GM23248 (cell line): ENCODE measurements around the gene GPC4. TPM values are rescaled to one million over a fixed set of nuclear protein-coding genes. Genes with fewer than 3 reads are reported as not detected.
"Not testable (repeated sequence)": the region's sequence is repeated elsewhere in the genome, so short reads cannot be mapped to it uniquely, and the experiment has no call there.

Experiments used
- DNase-seq: peaks from one replicate; pipeline ENCODE4 v3.0.0-alpha.2; 2015
- H2AFZ ChIP-seq: fragments of 200-600 bp; sonication (generic); 2 replicates; pipeline ENCODE4 v1.6.1; 2016; ENCODE audit warnings: antibody characterized with exemption
- H3F3A ChIP-seq: fragments of 200-600 bp; sonication (generic); 2 replicates; pipeline ENCODE4 v1.6.1; 2016; ENCODE audit warnings: mild to moderate bottlenecking, antibody characterized with exemption, mixed run types; ENCODE audit not compliant: insufficient read depth
- H3K27ac ChIP-seq: fragments of 200-600 bp; sonication (generic); 2 replicates; pipeline ENCODE4 v1.5.1; 2016; ENCODE audit warnings: mild to moderate bottlenecking
- H3K27me3 ChIP-seq: fragments of 200-600 bp; sonication (generic); replicated peaks from 2 replicates; pipeline ENCODE4 v1.6.1; 2016; ENCODE audit warnings: mild to moderate bottlenecking; ENCODE audit not compliant: insufficient read depth
- H3K36me3 ChIP-seq: fragments of 200-600 bp; sonication (generic); 2 replicates; pipeline ENCODE4 v1.6.1; 2016; ENCODE audit warnings: low read depth, mild to moderate bottlenecking
- H3K4me1 ChIP-seq: fragments of 200-600 bp; sonication (generic); 2 replicates; pipeline ENCODE4 v1.6.1; 2016; ENCODE audit warnings: mild to moderate bottlenecking; ENCODE audit not compliant: insufficient read depth
- H3K4me2 ChIP-seq: fragments of 200-600 bp; sonication (generic); one replicate; pipeline ENCODE4 v1.6.1; 2016; ENCODE audit warnings: mild to moderate bottlenecking; ENCODE audit not compliant: unreplicated experiment
- H3K4me3 ChIP-seq: fragments of 200-600 bp; sonication (generic); 2 replicates; pipeline ENCODE4 v1.5.1; 2016; ENCODE audit warnings: mild to moderate bottlenecking
- H3K79me2 ChIP-seq: fragments of 200-600 bp; sonication (generic); 2 replicates; pipeline ENCODE4 v1.6.1; 2016; ENCODE audit warnings: mild to moderate bottlenecking; ENCODE audit not compliant: insufficient read depth
- H3K9ac ChIP-seq: fragments of 200-600 bp; sonication (generic); 2 replicates; pipeline ENCODE4 v1.6.1; 2016; ENCODE audit warnings: mild to moderate bottlenecking
- H3K9me2 ChIP-seq: fragments of 200-600 bp; sonication (generic); 2 replicates; pipeline ENCODE4 v1.6.1; 2016; ENCODE audit warnings: mixed run types, mild to moderate bottlenecking, moderate library complexity; ENCODE audit not compliant: insufficient read depth
- H3K9me3 ChIP-seq: fragments of 200-600 bp; sonication (generic); one replicate; pipeline ENCODE4 v1.6.1; 2017; ENCODE audit warnings: low read depth
- H4K20me1 ChIP-seq: fragments of 200-600 bp; sonication (generic); 2 replicates; pipeline ENCODE4 v1.6.0; 2016; ENCODE audit not compliant: insufficient read depth
- EZH2 ChIP-seq: fragments of 200-600 bp; sonication (generic); IDR thresholded peaks from 2 replicates; pipeline ENCODE4 v1.6.1; 2018; ENCODE audit warnings: antibody characterized with exemption, mild to moderate bottlenecking; ENCODE audit not compliant: insufficient read depth, poor library complexity, severe bottlenecking
- EZH2phosphoT487 ChIP-seq: fragments of 200-600 bp; sonication (generic); IDR thresholded peaks from 2 replicates; pipeline ENCODE4 v1.6.1; 2018; ENCODE audit warnings: antibody characterized with exemption, moderate library complexity, mild to moderate bottlenecking, low read depth; ENCODE audit not compliant: insufficient read depth
- WGBS, 2 experiments: methylation state at CpG; one replicate each; pipeline ENCODE4 v1.1.6; 2015 to 2017; ENCODE audit warnings: low lambda C conversion rate in 2 of 2, low coverage in 1 of 2; ENCODE audit errors: missing lambda C conversion rate in 2 of 2; 5-methylcytosine and 5-hydroxymethylcytosine counted together
- in situ Hi-C: fragments of 300-500 bp; cut with MboI; formaldehyde crosslinking; loops from 2 replicates; pipeline ENCODE4 v1.15.0; 2020
- polyA plus RNA-seq: library from polyadenylated mRNA; unstranded; fragments of >200 nt; fragmentation: Nextera tagmentation; extraction: Ambion mirVana; gene quantifications from 2 replicates; pipeline ENCODE4 v1.2.1, GENCODE V29; 2016
- total RNA-seq: library from RNA; depleted of rRNA; stranded (reverse); fragments of >200 nt; shearing (Covaris generic); gene quantifications from 2 replicates; pipeline ENCODE4 v1.2.3, GENCODE V29; 2014

The GPC4 gene
- total and polyA plus RNA-seq, 2 experiments from 2014 or later: 1.9 to 6.4 TPM

GRCh38 chrX:133294126-133294525 is 121.2 kb downstream of the GPC4 start:
- TF ChIP-seq EZH2 (no peak), EZH2phosphoT487 (no peak)
- in situ Hi-C loops: no loop called here
- H3K27me3 ChIP-seq: no peaks in the 10 kb centered on the region
- 0 out of 2 replicates have a peak, but pooled peaks cover 7% of the 10 kb centered on the region for H3F3A ChIP-seq
- H3K27ac ChIP-seq: no peak overlapping the region
- H3K36me3 ChIP-seq: no peaks in the 10 kb centered on the region
- 50% methylated on average over 1 of the region's 1 CpG for WGBS, 2 experiments
- no peak overlapping the region for H3K4me3 ChIP-seq
- H3K9me3 ChIP-seq: no peaks in the 10 kb centered on the region
- peak; percentile 22 for DNase-seq
- H2AFZ ChIP-seq: no peak overlapping the region
- H3K4me2 ChIP-seq: no peak overlapping the region
- H3K4me1 ChIP-seq: peaks cover 14% of the 10 kb centered on the region
- H3K9ac ChIP-seq: no peak overlapping the region
- H3K9me2 ChIP-seq: no peaks in the 10 kb centered on the region
- no peaks in the 10 kb centered on the region for H4K20me1 ChIP-seq
- H3K79me2 ChIP-seq: no peaks in the 10 kb centered on the region

- 0 out of 2 replicates have a peak, but pooled peaks cover 4% of the 10 kb centered on the region for H3K4me1 ChIP-seq
- H3K9me3 ChIP-seq: no peaks in the 10 kb centered on the region
- in situ Hi-C loops: no loop called here
- H4K20me1 ChIP-seq: no peaks in the 10 kb centered on the region
- no peak overlapping the region for H3K27ac ChIP-seq
- no peak overlapping the region for H3K9ac ChIP-seq
- peak; percentile 80 for DNase-seq
- no peak for TF ChIP-seq EZH2phosphoT487
- no peak for TF ChIP-seq EZH2
- no peaks in the 10 kb centered on the region for H3K36me3 ChIP-seq
- no peak overlapping the region for H3K4me2 ChIP-seq
- no peak overlapping the region for H3K4me3 ChIP-seq
- no peaks in the 10 kb centered on the region for H3K27me3 ChIP-seq
- 8 to 26% methylated on average over 3 to 4 of the region's 4 CpGs for WGBS, 2 experiments
- H3K9me2 ChIP-seq: no peaks in the 10 kb centered on the region
- H2AFZ ChIP-seq: no peak overlapping the region
- H3K79me2 ChIP-seq: no peaks in the 10 kb centered on the region
- H3F3A ChIP-seq: no peaks in the 10 kb centered on the region
These were observed 125.2 kb downstream of the GPC4 start for GRCh38 chrX:133290076-133290475.

- no peak for TF ChIP-seq EZH2
- TF ChIP-seq EZH2phosphoT487: no peak
- Histone ChIP-seq H4K20me1 (no peaks in the 10 kb centered on the region), H3F3A (no peaks in the 10 kb centered on the region), H3K9ac (no peak overlapping the region), H3K27ac (no peak overlapping the region), H3K79me2 (no peaks in the 10 kb centered on the region), H3K4me3 (no peak overlapping the region), H3K27me3 (no peaks in the 10 kb centered on the region), H3K9me3 (no peaks in the 10 kb centered on the region), H3K9me2 (no peaks in the 10 kb centered on the region), H3K4me2 (no peak overlapping the region), H2AFZ (no peak overlapping the region), H3K36me3 (no peaks in the 10 kb centered on the region), H3K4me1 (no peaks in the 10 kb centered on the region)
- WGBS, 2 experiments: 23 to 29% methylated on average over 1 of the region's 1 CpG
- in situ Hi-C loops: no loop called here
- no peak for DNase-seq
These were observed 127.4 kb downstream of the GPC4 start for GRCh38 chrX:133287860-133288259.

GRCh38 chrX:133285341-133285740 is 129.9 kb downstream of the GPC4 start:
- no peaks in the 10 kb centered on the region for H3K36me3 ChIP-seq
- TF ChIP-seq EZH2phosphoT487 (no peak), EZH2 (no peak)
- WGBS, 2 experiments: 69 to 74% methylated on average over 6 of the region's 6 CpGs
- no peaks in the 10 kb centered on the region for H3F3A ChIP-seq
- in situ Hi-C loops: no loop called here
- H3K27ac ChIP-seq: no peak overlapping the region
- H3K79me2 ChIP-seq: no peaks in the 10 kb centered on the region
- no peaks in the 10 kb centered on the region for H4K20me1 ChIP-seq
- H3K9me2 ChIP-seq: no peaks in the 10 kb centered on the region
- DNase-seq: no peak
- no peak overlapping the region for H3K9ac ChIP-seq
- no peaks in the 10 kb centered on the region for H3K27me3 ChIP-seq
- H3K4me1 ChIP-seq: no peaks in the 10 kb centered on the region
- no peaks in the 10 kb centered on the region for H3K9me3 ChIP-seq
- no peak overlapping the region for H3K4me3 ChIP-seq
- H2AFZ ChIP-seq: no peak overlapping the region
- H3K4me2 ChIP-seq: no peak overlapping the region

- H3F3A ChIP-seq, H3K27ac ChIP-seq, H3K9me2 ChIP-seq, H3K9me3 ChIP-seq, H3K27me3 ChIP-seq, DNase-seq, H3K4me3 ChIP-seq, H3K79me2 ChIP-seq, H3K9ac ChIP-seq, H3K36me3 ChIP-seq, H3K4me1 ChIP-seq, H3K4me2 ChIP-seq, H2AFZ ChIP-seq, in situ Hi-C loops, H4K20me1 ChIP-seq: not testable (repeated sequence)
- WGBS, 2 experiments: 41 to 51% methylated on average over 7 to 8 of the region's 9 CpGs
These were observed 136.1 kb downstream of the GPC4 start for GRCh38 chrX:133279112-133279730.
